Measurements from ENCODE around the gene TMEM140. TPM values are rescaled to one million over a fixed set of nuclear protein-coding genes. Genes with fewer than 3 reads are reported as not detected.
"Not testable (repeated sequence)": the region's sequence is repeated elsewhere in the genome, so short reads cannot be mapped to it uniquely, and the experiment has no call there.

Gene TMEM140
- polyA plus RNA-seq, 2 donors: 1.3 to 1.9 TPM

GRCh38 chr7:135170274-135170997 lies 22.6 kb downstream of the TMEM140 start, which contains the start of gene CYREN:
CYREN (minus strand) TSS chr7:135170707; CDS start chr7:135168922, 1,785 bp downstream.
- H3K27ac ChIP-seq (ENCODE audit: low read depth in 2 of 2, low read length in 1 of 2): peak within 1 kb of the TSS; percentile 91 to 94
- H3K27me3 ChIP-seq (ENCODE audit: control insufficient read depth in 1 of 2, insufficient read depth in 2 of 2, low read length in 2 of 2): no peaks in the 10 kb centered on the region
- WGBS, 2 donors: 0% methylated on average over 55 to 77 of the region's 77 CpGs
- no peaks in the 10 kb centered on the region for H3K9me3 ChIP-seq (ENCODE audit: control insufficient read depth in 2 of 2, insufficient read depth in 1 of 2, low read depth in 1 of 2, low read length in 1 of 2)
- peaks cover 6 to 15% of the 10 kb centered on the region in 2 donors for H3K4me1 ChIP-seq (ENCODE audit: control insufficient read depth in 2 of 2, insufficient read depth in 2 of 2, low read length in 1 of 2)
- H3K4me3 ChIP-seq (ENCODE audit: low read depth in 1 of 2, low read length in 2 of 2): peak within 1 kb of the TSS; percentile 79 to 86
- peaks cover 4 to 30% of the 10 kb centered on the region in 2 donors for H3K36me3 ChIP-seq (ENCODE audit: control insufficient read depth in 2 of 2, insufficient read depth in 2 of 2, low read length in 1 of 2)

GRCh38 chr7:135170998-135171481 lies 23.2 kb downstream of the TMEM140 start:
- Histone ChIP-seq H3K36me3 (ENCODE audit: control insufficient read depth in 2 of 2, insufficient read depth in 2 of 2, low read length in 1 of 2) (peaks cover 4 to 25% of the 10 kb centered on the region in 2 donors), H3K27ac (ENCODE audit: low read depth in 2 of 2, low read length in 1 of 2) (peak overlapping the region; percentile 91 to 94), H3K4me3 (ENCODE audit: low read depth in 1 of 2, low read length in 2 of 2) (peak overlapping the region; percentile 79 to 86), H3K4me1 (ENCODE audit: control insufficient read depth in 2 of 2, insufficient read depth in 2 of 2, low read length in 1 of 2) (peaks cover 6 to 13% of the 10 kb centered on the region in 2 donors)
- not testable (repeated sequence) for H3K27me3 ChIP-seq (ENCODE audit: control insufficient read depth in 1 of 2, insufficient read depth in 2 of 2, low read length in 2 of 2); H3K9me3 ChIP-seq (ENCODE audit: control insufficient read depth in 2 of 2, insufficient read depth in 1 of 2, low read depth in 1 of 2, low read length in 1 of 2)
- WGBS, 2 donors: 19 to 23% methylated on average over 12 of the region's 12 CpGs

GRCh38 chr7:135171581-135172291 lies 23.9 kb downstream of the TMEM140 start:
- Histone ChIP-seq H3K27ac (ENCODE audit: low read depth in 2 of 2, low read length in 1 of 2) (peak overlapping the region; percentile 73 to 82), H3K36me3 (ENCODE audit: control insufficient read depth in 2 of 2, insufficient read depth in 2 of 2, low read length in 1 of 2) (peaks cover 4 to 18% of the 10 kb centered on the region in 2 donors), H3K4me1 (ENCODE audit: control insufficient read depth in 2 of 2, insufficient read depth in 2 of 2, low read length in 1 of 2) (peaks cover 9 to 17% of the 10 kb centered on the region in 2 donors)
- 41 to 60% methylated on average over 19 of the region's 19 CpGs for WGBS, 2 donors
- H3K27me3 ChIP-seq (ENCODE audit: control insufficient read depth in 1 of 2, insufficient read depth in 2 of 2, low read length in 2 of 2); H3K4me3 ChIP-seq (ENCODE audit: low read depth in 1 of 2, low read length in 2 of 2); H3K9me3 ChIP-seq (ENCODE audit: control insufficient read depth in 2 of 2, insufficient read depth in 1 of 2, low read depth in 1 of 2, low read length in 1 of 2): not testable (repeated sequence)

GRCh38 chr7:135173916-135174315 lies 26.0 kb downstream of the TMEM140 start:
- WGBS, 2 donors: 80 to 81% methylated on average over 4 of the region's 4 CpGs
- H3K36me3 ChIP-seq (ENCODE audit: control insufficient read depth in 2 of 2, insufficient read depth in 2 of 2, low read length in 1 of 2); H3K4me3 ChIP-seq (ENCODE audit: low read depth in 1 of 2, low read length in 2 of 2); H3K4me1 ChIP-seq (ENCODE audit: control insufficient read depth in 2 of 2, insufficient read depth in 2 of 2, low read length in 1 of 2); H3K27me3 ChIP-seq (ENCODE audit: control insufficient read depth in 1 of 2, insufficient read depth in 2 of 2, low read length in 2 of 2); H3K9me3 ChIP-seq (ENCODE audit: control insufficient read depth in 2 of 2, insufficient read depth in 1 of 2, low read depth in 1 of 2, low read length in 1 of 2); H3K27ac ChIP-seq (ENCODE audit: low read depth in 2 of 2, low read length in 1 of 2): not testable (repeated sequence)

- WGBS, 2 donors: 85 to 89% methylated on average over 7 of the region's 7 CpGs
- Histone ChIP-seq H3K27me3 (ENCODE audit: control insufficient read depth in 1 of 2, insufficient read depth in 2 of 2, low read length in 2 of 2) (no peaks in the 10 kb centered on the region), H3K4me3 (ENCODE audit: low read depth in 1 of 2, low read length in 2 of 2) (no peak overlapping the region), H3K4me1 (ENCODE audit: control insufficient read depth in 2 of 2, insufficient read depth in 2 of 2, low read length in 1 of 2) (peaks cover 4 to 5% of the 10 kb centered on the region in 2 donors), H3K36me3 (ENCODE audit: control insufficient read depth in 2 of 2, insufficient read depth in 2 of 2, low read length in 1 of 2) (no peaks in the 10 kb centered on the region), H3K27ac (ENCODE audit: low read depth in 2 of 2, low read length in 1 of 2) (no peak overlapping the region), H3K9me3 (ENCODE audit: control insufficient read depth in 2 of 2, insufficient read depth in 1 of 2, low read depth in 1 of 2, low read length in 1 of 2) (no peaks in the 10 kb centered on the region)
These were observed 27.1 kb downstream of the TMEM140 start for GRCh38 chr7:135174941-135175340.

- peak overlapping the region; percentile 78 to 85 for H3K27ac ChIP-seq (ENCODE audit: low read depth in 2 of 2, low read length in 1 of 2)
- peaks cover 0 to 1% of the 10 kb centered on the region in 2 donors for H3K9me3 ChIP-seq (ENCODE audit: control insufficient read depth in 2 of 2, insufficient read depth in 1 of 2, low read depth in 1 of 2, low read length in 1 of 2)
- 54 to 74% methylated on average over 6 of the region's 6 CpGs for WGBS, 2 donors
- H3K27me3 ChIP-seq (ENCODE audit: control insufficient read depth in 1 of 2, insufficient read depth in 2 of 2, low read length in 2 of 2): no peaks in the 10 kb centered on the region
- peaks cover 4 to 5% of the 10 kb centered on the region in 2 donors for H3K4me1 ChIP-seq (ENCODE audit: control insufficient read depth in 2 of 2, insufficient read depth in 2 of 2, low read length in 1 of 2)
- no peak overlapping the region for H3K4me3 ChIP-seq (ENCODE audit: low read depth in 1 of 2, low read length in 2 of 2)
- H3K36me3 ChIP-seq (ENCODE audit: control insufficient read depth in 2 of 2, insufficient read depth in 2 of 2, low read length in 1 of 2): no peaks in the 10 kb centered on the region
These were observed 28.1 kb downstream of the TMEM140 start for GRCh38 chr7:135175931-135176330.

- H3K27ac ChIP-seq (ENCODE audit: low read depth in 2 of 2, low read length in 1 of 2): peak overlapping the region; percentile 78 to 85
- peaks cover 4 to 5% of the 10 kb centered on the region in 2 donors for H3K4me1 ChIP-seq (ENCODE audit: control insufficient read depth in 2 of 2, insufficient read depth in 2 of 2, low read length in 1 of 2)
- peaks cover 1 to 7% of the 10 kb centered on the region in 2 donors for H3K9me3 ChIP-seq (ENCODE audit: control insufficient read depth in 2 of 2, insufficient read depth in 1 of 2, low read depth in 1 of 2, low read length in 1 of 2)
- no peak overlapping the region for H3K4me3 ChIP-seq (ENCODE audit: low read depth in 1 of 2, low read length in 2 of 2)
- no peaks in the 10 kb centered on the region for H3K27me3 ChIP-seq (ENCODE audit: control insufficient read depth in 1 of 2, insufficient read depth in 2 of 2, low read length in 2 of 2)
- H3K36me3 ChIP-seq (ENCODE audit: control insufficient read depth in 2 of 2, insufficient read depth in 2 of 2, low read length in 1 of 2): peaks cover 0 to 3% of the 10 kb centered on the region in 2 donors
- 68 to 77% methylated on average over 9 of the region's 9 CpGs for WGBS, 2 donors
These were observed 29.3 kb downstream of the TMEM140 start for GRCh38 chr7:135177028-135177696.

- H3K4me3 ChIP-seq (ENCODE audit: low read depth in 1 of 2, low read length in 2 of 2): no peak overlapping the region
- H3K27me3 ChIP-seq (ENCODE audit: control insufficient read depth in 1 of 2, insufficient read depth in 2 of 2, low read length in 2 of 2): no peaks in the 10 kb centered on the region
- H3K4me1 ChIP-seq (ENCODE audit: control insufficient read depth in 2 of 2, insufficient read depth in 2 of 2, low read length in 1 of 2): peaks cover 4 to 5% of the 10 kb centered on the region in 2 donors
- H3K36me3 ChIP-seq (ENCODE audit: control insufficient read depth in 2 of 2, insufficient read depth in 2 of 2, low read length in 1 of 2): peaks cover under 1 to 7% of the 10 kb centered on the region in 2 donors
- 84 to 85% methylated on average over 13 of the region's 13 CpGs for WGBS, 2 donors
- peaks cover 3 to 10% of the 10 kb centered on the region in 2 donors for H3K9me3 ChIP-seq (ENCODE audit: control insufficient read depth in 2 of 2, insufficient read depth in 1 of 2, low read depth in 1 of 2, low read length in 1 of 2)
- H3K27ac ChIP-seq (ENCODE audit: low read depth in 2 of 2, low read length in 1 of 2): peak overlapping the region in 1 of 2 donors; percentile 49
These were observed 30.5 kb downstream of the TMEM140 start for GRCh38 chr7:135178364-135178763.

GRCh38 chr7:135179321-135179925 lies 31.6 kb downstream of the TMEM140 start:
- peak overlapping the region in 1 of 2 donors; percentile 63 for H3K27ac ChIP-seq (ENCODE audit: low read depth in 2 of 2, low read length in 1 of 2)
- H3K4me3 ChIP-seq (ENCODE audit: low read depth in 1 of 2, low read length in 2 of 2): no peak overlapping the region
- H3K9me3 ChIP-seq (ENCODE audit: control insufficient read depth in 2 of 2, insufficient read depth in 1 of 2, low read depth in 1 of 2, low read length in 1 of 2): peaks cover 3 to 10% of the 10 kb centered on the region in 2 donors
- no peaks in the 10 kb centered on the region for H3K27me3 ChIP-seq (ENCODE audit: control insufficient read depth in 1 of 2, insufficient read depth in 2 of 2, low read length in 2 of 2)
- peaks cover 5 to 15% of the 10 kb centered on the region in 2 donors for H3K36me3 ChIP-seq (ENCODE audit: control insufficient read depth in 2 of 2, insufficient read depth in 2 of 2, low read length in 1 of 2)
- WGBS, 2 donors: 54 to 57% methylated on average over 8 of the region's 8 CpGs
- H3K4me1 ChIP-seq (ENCODE audit: control insufficient read depth in 2 of 2, insufficient read depth in 2 of 2, low read length in 1 of 2): peaks cover 4 to 5% of the 10 kb centered on the region in 2 donors

Measured in esophagus (tissue), 2 donors.